IPS-11a (cell line): ENCODE results near the gene GPR160.
"Not testable (repeated sequence)": the region's sequence is repeated elsewhere in the genome, so short reads cannot be mapped to it uniquely, and the experiment has no call there.

ENCODE experiments used
- H3K4me3 ChIP-seq: one replicate; pipeline ENCODE4 v1.5.1; 2013; ENCODE audit warnings: low read depth, low read length, control low read depth

Gene GPR160, protein sequence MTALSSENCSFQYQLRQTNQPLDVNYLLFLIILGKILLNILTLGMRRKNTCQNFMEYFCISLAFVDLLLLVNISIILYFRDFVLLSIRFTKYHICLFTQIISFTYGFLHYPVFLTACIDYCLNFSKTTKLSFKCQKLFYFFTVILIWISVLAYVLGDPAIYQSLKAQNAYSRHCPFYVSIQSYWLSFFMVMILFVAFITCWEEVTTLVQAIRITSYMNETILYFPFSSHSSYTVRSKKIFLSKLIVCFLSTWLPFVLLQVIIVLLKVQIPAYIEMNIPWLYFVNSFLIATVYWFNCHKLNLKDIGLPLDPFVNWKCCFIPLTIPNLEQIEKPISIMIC

DNA sequence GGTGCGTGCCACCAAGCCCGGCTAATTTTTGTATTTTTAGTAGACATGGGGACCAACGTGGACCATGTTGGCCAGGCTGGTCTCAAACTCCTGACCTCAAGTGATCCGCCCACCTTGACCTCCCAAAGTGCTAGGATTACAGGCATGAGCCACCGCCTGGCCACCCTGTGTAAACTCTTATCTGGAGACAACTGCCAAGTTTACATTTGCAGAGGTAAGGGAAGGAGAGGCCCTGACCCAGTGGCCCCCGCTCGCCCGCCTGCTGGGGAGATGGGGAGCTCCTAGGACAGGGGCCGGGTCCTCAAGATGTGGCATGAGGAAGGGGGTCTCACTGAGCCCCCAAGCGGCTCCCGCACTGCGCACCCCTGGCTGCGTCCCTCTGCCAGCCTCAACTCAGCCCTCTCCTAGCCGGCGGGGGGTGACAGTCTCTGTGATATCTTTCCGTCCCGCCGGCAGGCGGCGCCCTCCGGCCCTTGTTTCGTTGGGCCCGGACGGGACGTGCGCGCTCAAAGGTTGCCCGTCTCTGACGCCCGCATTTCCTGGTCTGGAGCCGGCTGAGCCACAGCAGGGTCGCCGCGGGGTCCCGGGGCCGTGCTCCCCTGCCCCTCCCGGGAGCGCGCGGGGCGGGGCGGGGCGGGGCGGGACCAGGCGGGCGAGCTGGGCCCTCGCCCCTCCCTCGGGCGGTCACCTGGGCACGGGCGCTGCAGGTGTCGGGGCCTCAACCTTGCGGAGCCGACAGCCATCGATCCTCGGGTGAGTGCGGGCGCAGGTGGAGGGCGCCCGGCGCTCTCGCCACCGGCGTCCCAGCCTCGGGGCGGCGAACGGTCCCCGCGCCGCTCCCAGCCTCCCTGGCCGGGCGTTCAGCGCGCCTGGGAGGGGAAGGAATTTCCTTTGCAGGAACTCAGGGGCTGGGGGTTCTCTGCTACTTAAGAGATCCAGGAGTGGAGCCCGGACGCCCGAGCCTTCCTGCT, at the start of gene GPR160:
GPR160 (plus strand) TSS at position 533 of the 971 bp plus-strand sequence. CDS start 45,978 bp downstream, outside the sequence.
- H3K4me3 ChIP-seq = peak within 1 kb of the TSS; percentile 63

DNA sequence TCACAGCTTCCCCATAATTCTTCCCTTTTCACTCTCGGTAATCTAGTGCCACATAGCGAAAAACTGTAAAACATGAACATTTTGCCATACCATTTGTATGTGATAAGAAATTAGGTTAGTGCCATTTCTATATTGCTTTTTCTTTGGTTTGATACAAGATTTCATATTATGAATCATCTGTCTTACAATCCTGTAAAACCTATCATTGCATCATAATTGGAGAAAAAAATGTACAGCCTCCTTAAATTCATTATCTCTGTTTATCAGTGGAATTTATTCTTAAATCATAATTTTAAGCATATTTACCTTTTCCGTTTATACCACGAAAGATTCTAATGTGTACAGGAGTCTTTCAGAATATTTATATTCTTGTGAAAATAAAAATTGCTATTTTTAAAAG, 47.4 kb upstream of the GPR160 start:
- H3K4me3 ChIP-seq = no peak overlapping the region

DNA sequence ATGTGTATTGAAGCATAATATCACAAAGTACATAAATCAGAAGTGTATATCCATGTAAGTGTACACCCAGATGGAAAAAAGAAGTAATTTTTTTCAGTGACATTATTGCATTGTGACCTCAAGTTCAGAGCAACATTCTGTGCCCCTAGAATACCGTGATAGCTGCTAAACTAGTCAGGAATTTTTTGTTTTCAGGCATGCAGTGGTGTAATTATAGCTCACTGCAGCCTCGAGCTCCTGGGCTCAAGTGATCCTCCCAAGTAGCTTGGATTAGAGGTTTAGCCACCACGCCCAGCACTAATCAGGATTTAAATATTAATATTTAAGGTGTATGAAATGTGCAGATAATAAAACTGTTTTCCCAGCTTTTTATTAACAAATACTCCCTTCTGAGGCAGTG, 45.6 kb upstream of the GPR160 start:
- H3K4me3 ChIP-seq = no peak overlapping the region

DNA sequence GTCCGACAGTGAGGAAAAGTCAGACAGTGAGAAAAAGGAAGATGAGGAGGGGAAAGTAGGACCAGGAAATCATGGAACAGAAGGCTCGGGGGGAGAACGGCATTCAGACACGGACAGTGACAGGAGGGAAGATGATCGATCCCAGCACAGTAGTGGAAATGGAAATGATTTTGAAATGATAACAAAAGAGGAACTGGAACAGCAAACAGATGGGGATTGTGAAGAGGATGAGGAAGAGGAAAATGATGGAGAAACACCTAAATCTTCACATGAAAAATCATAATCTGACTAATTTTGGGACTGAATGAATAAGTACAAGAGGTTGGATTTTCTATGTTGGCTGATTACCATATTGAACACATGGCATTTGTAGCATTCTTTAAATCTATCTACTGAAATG, 45.0 kb upstream of the GPR160 start:
- H3K4me3 ChIP-seq = no peak overlapping the region

DNA sequence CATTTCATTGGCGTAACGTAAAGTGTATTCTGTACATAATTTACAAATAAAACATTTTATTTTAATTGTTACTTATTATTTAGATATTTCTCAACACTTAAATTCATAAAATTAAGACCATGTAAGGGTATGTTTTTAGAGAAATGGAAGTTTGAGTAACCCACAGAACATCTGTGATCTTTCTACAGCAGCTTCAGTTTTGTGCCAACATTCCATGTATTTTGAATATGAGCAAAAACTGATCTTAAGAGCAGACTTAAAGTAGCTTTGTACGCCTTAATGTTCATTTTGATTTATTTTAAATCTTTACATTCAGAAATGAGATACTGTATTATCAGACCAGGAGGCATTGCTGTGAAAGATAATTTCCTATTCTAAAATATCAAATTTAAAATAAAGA, 44.0 kb upstream of the GPR160 start:
- no peak overlapping the region for H3K4me3 ChIP-seq

DNA sequence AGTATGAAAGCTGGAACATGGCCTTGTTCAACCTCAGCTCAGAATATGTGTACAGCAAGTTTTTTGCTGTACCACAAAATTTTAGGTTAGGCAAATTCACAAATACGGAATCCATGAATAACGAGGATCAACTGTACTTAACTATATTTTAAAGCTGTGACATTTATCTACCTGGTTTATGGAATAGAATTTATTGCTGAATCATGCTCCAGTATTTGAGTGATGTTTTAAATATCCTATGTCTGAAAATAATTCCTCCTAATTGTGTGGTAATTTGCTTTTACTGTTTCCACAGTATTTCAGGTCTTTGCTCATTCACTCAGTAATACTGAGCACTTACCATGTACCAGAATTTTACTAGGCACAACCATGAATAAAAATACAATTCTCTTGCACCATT, 41.7 kb upstream of the GPR160 start:
- H3K4me3 ChIP-seq = no peak overlapping the region

DNA sequence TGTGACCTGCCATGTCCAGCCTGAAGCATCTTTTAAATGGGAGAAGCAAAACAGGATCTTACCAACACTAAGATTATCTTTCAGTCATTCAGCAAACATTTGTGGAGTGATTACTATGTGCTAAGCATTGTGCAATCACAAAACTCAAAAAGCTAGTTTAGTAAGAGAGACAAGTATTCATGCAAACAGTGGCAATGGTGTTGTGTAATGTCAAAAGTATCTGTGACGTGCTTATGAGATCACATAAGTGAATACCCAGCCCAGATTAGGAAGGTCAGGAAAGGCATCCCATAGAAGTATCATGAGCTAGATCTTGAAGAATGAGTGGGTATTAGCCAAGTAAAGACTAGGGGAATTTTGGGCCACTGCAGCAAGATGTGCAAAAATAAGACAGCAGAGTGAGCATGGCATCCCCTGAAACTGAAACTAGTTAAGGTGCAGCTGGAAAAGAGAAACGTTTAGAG, 39.1 kb upstream of the GPR160 start:
- no peak overlapping the region for H3K4me3 ChIP-seq

DNA sequence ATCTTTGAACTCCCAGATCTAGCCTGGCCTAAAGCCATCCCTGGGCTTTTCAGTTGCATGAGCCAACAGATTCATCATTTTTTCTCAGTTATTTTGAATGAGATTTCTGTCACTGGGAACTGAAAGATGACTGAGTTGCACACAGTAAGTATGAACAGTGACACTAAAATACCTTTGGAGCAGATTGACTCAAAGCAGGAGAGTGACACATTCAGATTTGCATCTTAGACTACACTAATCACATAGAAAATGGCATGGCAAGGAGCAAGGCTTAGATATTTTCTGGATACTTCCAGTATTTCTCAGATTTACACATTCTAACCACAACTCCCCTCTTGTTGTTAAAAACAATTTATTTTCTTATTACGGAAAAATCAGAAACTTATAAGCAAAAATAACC, 38.4 kb upstream of the GPR160 start:
- H3K4me3 ChIP-seq = no peak overlapping the region

DNA sequence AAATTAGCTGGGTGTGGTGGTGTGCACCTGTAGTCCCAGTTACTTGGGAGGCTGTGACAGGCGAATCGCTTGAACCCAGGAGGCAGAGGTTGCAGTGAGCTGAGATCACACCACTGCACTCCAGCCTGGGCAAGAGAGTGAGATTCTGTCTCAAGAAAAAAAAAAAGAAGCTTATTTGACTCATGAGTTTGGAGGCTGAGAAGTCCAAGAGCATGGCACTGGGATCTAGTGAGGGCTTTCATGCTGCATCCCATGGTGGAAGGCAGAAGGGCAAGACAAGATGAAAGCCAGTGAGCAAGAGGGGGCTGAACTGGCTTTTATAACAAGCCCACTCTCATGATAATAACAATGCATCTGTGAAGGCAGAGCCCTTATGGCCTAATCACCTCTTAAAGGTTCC, 37.7 kb upstream of the GPR160 start:
- H3K4me3 ChIP-seq = no peak overlapping the region

DNA sequence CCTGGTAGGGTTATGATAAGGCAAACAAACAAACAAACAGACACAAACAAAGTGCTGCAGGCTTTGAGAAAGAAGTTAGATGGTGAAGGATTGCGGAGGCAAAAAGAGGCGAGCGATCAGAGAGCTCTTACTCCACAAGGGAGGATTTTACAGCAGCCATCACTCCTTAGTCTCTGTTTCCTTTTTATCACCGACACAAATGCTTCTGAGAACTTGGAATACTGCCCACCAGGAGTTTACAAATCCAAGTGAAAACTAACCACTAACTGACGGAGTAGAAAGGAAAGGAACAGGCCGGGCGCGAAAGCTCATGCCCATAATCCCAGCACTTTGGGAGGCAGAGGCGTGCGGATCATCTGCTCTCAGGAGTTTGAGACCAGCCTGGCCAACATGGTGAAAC, 35.6 kb upstream of the GPR160 start:
- H3K4me3 ChIP-seq = no peak overlapping the region

DNA sequence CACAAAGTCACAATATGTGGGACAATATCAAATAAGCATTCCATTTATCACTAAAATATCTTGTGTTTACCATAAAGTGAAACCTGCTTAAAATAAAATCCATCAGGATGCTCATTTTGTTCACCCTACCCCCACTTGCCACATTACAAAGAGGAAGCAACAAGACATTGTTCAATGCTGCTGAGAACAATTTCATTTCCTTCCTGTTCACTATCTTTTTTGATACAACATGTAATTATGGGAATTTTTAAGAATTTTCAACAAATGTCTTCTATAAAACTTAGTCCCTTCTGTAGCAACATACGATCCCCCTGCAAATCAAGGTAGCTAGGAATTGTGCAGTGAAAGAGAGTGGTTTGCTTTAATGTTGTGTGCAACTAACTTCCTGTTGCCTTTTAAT, 34.9 kb upstream of the GPR160 start:
- no peak overlapping the region for H3K4me3 ChIP-seq

DNA sequence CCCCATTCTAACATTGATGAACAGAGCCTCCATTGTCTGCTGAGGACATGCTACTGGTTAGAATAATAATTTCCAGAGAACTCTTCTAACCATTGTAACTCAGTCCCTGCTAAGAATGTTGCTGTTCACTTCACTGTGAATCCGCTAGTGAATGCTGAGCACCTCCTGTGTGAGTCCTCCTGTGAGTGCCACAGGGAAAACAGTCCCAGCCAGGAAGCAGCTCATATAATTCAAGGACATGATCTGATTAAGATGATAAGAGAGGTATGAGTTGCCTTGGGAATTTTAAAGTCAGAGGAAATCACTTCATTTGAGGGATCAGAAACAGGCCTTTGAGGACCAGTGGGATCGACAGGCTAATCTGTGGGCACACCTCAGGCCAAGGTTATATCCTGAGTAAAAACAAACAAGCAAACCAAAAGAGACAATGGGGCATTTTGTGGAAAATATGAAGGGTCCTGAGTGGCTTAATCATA, 33.9 kb upstream of the GPR160 start:
- H3K4me3 ChIP-seq = no peak overlapping the region

DNA sequence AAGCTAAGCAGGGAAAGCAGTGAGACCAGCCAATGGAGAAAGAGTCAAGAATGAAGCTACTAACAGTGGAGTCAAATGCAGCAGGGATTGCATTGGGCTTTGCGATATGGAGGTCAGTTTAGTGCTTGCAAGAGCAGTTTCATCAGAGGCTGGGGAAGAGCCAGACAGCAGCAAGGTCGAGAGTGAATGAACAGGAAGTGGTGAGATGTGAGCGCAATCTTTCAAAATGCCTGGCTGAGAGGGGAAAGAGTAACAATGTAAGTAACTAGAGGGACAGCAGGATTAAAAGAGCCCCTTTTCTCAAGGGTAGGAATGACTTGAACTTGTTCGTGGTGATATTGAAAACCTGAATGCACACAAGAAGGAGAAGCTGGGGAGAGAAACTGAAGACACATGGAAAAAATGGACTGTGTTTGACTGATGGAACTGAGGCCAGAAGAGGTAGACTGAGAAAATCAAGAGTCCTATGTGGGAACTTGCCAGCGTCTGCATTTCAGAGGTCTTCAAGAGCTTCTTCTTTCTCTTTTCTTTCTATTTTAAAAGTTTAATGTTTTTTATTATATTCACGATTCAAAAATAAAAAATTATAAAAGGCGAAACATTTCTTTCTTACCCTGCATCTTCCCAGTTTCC, 30.6 kb upstream of the GPR160 start:
- H3K4me3 ChIP-seq = no peak overlapping the region

DNA sequence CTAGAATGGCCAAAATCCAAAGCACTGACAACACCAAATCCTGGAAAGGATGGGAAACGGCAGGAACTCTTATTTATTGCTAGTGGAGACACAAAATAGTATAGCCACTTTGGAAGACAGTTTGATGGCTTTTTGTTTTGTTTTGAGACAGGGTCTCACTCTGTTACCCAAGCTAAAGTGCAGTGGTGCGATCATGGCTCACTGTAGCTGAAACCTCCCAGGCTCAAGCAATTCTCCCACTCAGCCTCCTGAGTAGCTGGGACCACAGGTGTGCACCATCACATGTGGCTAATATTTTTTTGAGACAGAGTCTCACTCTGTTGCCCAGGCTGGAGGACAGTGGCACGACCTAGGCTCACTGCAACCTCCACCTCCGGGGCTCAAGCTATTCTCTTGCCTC, 27.3 kb upstream of the GPR160 start:
- H3K4me3 ChIP-seq = no peak overlapping the region

DNA sequence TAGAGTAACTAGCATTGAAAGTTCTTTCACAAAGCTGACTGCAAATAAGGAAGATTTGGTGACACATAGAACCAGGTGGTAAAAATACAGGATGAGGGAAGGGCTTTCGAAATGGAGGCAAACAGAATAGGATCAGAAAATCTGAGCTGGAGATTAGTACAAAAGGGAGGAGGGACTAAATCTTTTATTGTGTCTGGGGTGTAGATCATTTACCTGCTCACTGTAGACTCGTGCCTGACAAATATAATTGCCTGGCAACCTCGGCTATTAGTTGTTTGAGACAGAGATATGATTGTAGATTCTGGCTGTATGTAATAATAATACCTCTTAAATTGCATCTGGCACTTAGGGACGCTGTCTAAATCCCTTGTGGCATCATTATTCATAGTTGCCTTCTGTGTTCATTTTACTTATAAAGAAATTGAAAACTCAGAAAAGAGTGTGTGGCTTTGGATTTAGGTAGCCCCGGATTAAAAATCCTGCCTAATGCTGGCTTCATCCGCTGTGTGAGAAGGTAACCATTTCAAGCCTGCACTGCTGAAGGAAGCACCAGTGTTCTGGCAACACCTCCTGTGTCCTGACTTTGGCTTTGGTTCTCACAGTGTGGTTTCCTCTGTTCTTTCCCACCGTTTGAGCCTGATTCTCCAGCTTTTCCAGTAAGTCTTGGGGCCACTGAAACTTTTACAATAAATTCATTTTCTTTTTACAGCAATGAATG, 25.0 kb upstream of the GPR160 start:
- H3K4me3 ChIP-seq = no peak overlapping the region

DNA sequence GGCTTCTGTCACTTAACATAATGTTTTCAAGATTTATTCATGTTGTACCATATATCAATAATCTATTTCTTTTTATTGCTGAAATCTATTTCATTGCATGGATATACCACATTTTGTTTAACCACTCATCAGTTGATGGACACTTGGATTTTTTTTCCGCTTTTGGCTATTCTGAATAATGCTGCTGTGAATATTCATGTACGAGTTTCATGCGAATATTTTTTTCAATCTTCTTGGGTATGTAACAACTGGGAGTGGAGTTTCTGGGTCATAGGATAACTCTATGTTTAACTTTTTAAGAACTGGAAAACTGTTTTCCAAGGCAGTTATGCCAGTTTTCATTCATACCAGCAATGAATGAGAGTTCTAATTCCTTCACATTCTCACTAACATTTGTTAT, 21.7 kb upstream of the GPR160 start:
- H3K4me3 ChIP-seq = no peak overlapping the region

DNA sequence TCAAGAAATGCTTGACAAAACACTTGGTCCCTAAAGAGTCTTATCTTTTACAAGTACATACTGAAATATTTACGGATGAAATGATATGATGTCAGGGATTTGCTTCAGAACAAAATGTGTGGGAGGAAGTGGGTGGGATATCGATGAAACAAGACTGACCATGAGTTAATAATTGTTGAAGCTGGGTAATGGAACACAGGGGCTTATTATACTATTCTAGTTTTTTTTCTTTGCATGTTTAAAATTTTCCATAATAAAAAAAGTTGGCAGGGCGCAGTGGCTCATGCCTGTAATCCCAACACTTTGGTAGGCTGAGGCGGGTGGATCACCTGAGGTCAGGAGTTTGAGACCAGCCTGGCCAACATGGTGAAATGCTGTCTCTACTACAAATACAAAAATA, 18.5 kb upstream of the GPR160 start:
- not testable (repeated sequence) for H3K4me3 ChIP-seq

DNA sequence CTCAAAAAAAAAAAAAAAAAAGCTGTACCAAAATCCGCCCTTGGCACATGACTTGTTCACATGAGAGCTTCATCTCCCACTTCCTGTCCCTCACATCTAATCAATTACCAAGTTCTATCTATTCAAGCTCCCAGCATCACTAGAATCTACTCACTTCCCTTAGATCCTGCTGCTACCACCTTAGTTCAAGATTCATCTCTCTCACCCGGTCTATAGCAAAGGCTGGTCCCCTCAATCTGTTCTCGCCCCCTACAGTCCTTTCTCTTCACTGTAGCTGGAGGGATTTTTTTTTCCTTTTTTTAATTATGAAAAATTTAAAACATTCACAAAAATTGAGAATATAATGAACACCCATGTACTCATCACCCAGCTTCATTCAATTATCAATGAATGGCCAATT, 16.7 kb upstream of the GPR160 start:
- no peak overlapping the region for H3K4me3 ChIP-seq

DNA sequence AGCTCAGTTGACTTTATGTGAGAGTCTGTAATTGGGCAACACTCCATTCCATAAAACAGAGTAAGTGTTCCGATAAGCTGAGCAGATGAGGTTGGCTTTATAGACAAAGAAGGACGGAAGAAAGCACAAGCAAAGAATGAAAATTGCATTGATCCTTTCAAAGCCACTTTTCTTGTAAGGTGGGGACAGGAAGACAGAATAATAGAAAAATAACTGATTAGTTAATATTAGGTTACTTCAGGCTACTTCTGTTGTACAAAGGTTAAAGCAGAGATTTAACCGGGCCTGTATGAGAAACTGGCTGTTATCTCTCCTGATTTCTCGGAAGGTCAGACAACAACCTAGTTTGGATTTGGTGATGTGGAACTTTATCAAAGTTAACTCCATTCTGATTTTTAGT, 15.5 kb upstream of the GPR160 start:
- no peak overlapping the region for H3K4me3 ChIP-seq

DNA sequence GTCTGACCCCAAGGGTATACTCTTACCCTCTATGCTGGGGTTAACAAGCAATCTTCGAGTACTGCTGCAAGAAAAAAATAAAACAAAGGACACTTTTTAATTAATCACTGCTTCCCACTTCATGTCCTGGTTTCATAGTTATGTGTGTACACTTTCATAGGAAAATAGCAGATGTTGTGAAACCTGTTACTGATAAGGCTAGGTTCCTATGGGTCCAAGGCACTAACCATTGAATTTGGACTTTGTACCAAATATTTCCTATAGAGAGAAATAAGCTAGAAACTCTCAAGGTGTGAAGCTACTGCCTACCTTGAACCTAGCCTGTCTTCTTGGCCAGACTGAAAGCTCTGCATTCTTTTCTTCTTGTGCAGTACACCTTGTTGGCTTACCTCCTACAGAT, 14.6 kb upstream of the GPR160 start:
- no peak overlapping the region for H3K4me3 ChIP-seq

DNA sequence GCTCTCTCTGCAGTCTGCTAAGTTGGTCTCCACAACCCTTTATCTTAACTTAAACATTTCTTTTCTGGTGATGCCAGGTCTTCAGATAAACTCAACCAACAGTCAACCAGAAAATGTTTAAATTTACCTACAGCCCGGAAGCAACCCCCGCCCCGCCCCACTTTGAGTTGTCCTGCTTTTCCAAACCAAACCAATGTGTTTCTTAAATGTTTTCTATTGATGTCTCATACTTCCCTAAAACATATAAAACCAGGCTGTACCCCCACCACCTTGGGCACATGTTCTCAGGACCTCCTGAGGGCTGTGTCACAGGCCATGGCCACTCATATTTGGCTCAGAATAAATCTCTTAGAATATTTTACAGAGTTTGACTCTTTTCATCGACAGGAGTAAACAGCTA, 13.2 kb upstream of the GPR160 start:
- H3K4me3 ChIP-seq = no peak overlapping the region
